Naive B cell (primary cell): ENCODE measurements around the gene NEU1. TPM values are rescaled to one million over a fixed set of nuclear protein-coding genes. Genes with fewer than 3 reads are reported as not detected.
A peak's percentile ranks its signal among the peaks of the same experiment; 100 is the strongest.

Experiments
- ATAC-seq, 2 donors: fragments of 150-1000 bp; cut with Tn5 transposase; 2 replicates each; pipeline ENCODE4 v1.10.0; 2021; ENCODE audit warnings: low read depth in 2 of 2, mild to moderate bottlenecking in 2 of 2, moderate library complexity in 2 of 2
- DNase-seq: peaks from one replicate; pipeline ENCODE4 v3.0.0; 2022
- H3K27ac Mint-ChIP-seq, 6 donors: one replicate each; pipeline ENCODE4 v1.8.0; 2020 to 2022; ENCODE audit warnings: mild to moderate bottlenecking in 6 of 6, mixed read lengths in 6 of 6, moderate library complexity in 5 of 6, inconsistent platforms in 2 of 6
- H3K27me3 Mint-ChIP-seq, 3 donors: one replicate each; pipeline ENCODE4 v1.8.0; 2021 to 2022; ENCODE audit warnings: mixed read lengths in 3 of 3, mild to moderate bottlenecking in 1 of 3
- H3K36me3 Mint-ChIP-seq, 2 donors: one replicate each; pipeline ENCODE4 v1.8.0; 2020 to 2022; ENCODE audit warnings: mixed read lengths in 2 of 2, inconsistent platforms in 1 of 2, mild to moderate bottlenecking in 1 of 2
- H3K4me1 Mint-ChIP-seq, 3 donors: one replicate each; pipeline ENCODE4 v1.8.0; 2020 to 2022; ENCODE audit warnings: mixed read lengths in 3 of 3, inconsistent platforms in 1 of 3, mild to moderate bottlenecking in 1 of 3, moderate library complexity in 1 of 3
- H3K4me3 Mint-ChIP-seq, 8 donors: one replicate each; pipeline ENCODE4 v1.8.0; 2020 to 2022; ENCODE audit warnings: mild to moderate bottlenecking in 8 of 8, mixed read lengths in 8 of 8, moderate library complexity in 8 of 8, inconsistent platforms in 2 of 8
- H3K9me3 Mint-ChIP-seq, 7 donors: one replicate each; pipeline ENCODE4 v1.8.0; 2020 to 2022; ENCODE audit warnings: mixed read lengths in 7 of 7, mild to moderate bottlenecking in 5 of 7, inconsistent platforms in 2 of 7, moderate library complexity in 1 of 7
- polyA plus RNA-seq, 6 donors: library from polyadenylated mRNA; unstranded; fragments of 300-500 nt; fragmentation: Illumina TruSeq; gene quantifications; one replicate each; pipeline ENCODE4 v1.2.3, GENCODE V29; 2021; ENCODE audit warnings: low read depth in 6 of 6

NEU1 gene
- polyA plus RNA-seq, 6 donors from 2014 or later = 10.9 to 19.5 (median 18.2) TPM

DNA sequence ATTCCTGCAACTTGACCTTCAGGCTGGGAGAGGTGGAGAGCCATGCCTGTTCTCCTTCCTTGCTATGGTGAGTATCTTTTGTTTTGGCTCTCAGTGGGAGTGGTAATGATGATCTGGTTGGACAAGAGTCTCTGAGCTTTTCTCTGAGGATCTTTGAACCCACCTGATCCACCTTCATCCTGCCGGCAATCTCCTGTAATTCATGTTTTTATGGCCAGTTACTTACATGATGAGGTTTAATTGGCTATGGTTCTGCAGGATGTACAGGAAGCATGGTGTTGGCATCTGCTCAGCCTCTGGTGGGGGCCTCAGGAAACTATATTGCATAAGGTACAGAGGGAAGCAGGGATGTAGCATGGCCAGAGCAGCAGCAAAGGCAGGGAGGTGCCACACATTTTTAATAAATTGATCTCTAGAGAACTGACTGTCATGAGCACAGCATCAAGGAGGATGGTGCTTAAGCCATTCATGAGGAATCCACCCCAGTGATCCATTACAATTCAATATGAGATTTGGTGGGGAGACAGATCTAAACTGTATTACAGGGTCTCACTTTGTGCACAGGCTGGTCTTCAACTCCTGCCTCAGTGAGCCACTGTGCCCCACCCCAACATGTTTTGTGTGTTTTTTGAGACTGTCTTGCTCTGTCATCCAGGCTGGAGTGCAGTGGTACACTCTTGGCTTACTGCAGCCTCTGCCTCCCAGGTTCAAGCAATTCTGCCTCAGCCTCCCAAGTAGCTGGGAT lies 25.1 kb downstream of the NEU1 start:
- Mint-ChIP-seq H3K27me3 (no peaks in the 10 kb centered on the region), H3K9me3 (no peaks in the 10 kb centered on the region), H3K4me1 (peaks cover 20 to 49% (median 40%) of the 10 kb centered on the region in 3 donors), H3K27ac (peak overlapping the region in 5 of 6 donors; percentile 10 to 99 (median 74)), H3K36me3 (peaks cover 10 to 12% of the 10 kb centered on the region in 2 donors), H3K4me3 (peak overlapping the region; percentile 30 to 99 (median 96))
- no peak for DNase-seq
- no peak for ATAC-seq

DNA sequence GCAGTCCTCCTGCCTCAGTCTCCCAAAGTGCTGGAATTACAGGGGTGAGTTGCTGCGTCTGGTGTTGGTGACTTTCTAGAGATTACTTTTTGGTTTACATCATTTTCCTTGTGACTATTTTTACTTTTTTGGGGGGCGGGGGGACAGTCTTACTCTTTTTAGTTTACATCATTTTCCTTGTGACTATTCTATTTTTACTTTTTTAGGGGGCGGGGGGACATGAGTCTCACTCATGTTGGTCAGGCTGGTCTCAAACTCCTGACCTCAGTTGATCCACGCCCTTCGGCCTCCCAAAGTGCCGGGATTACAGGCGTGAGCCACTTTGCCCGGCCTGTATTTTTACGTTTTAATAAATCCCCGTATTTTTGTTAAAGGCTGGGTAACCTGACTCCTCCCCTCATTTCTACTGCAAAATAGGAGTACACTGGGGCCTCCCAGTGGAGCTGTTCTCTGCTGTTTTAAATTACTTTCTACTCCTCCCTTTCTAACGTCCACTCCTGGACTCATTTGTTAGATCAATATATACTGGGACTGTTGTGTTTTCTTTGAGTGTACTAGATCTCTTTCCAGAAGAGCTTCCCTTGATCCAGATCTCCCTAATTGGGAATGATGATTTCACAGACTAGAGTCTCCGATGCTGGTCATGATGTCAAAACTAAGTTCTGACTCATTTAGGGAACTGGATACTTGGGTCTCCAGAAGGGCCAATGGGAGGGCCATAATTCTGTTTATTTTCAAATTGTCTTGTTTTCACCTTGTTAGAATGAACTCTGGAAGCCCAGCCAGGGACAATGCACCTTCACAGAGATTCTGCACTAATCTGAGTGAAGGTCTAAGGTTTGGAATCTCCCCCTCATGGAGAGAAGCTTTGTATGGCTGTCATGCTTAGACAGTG lies 25.9 kb downstream of the NEU1 start:
- Mint-ChIP-seq H3K27ac (peak overlapping the region; percentile 88 to 99 (median 96)), H3K27me3 (no peaks in the 10 kb centered on the region), H3K4me1 (peaks cover 20 to 51% (median 40%) of the 10 kb centered on the region in 3 donors), H3K36me3 (peaks cover 10 to 12% of the 10 kb centered on the region in 2 donors), H3K4me3 (peak overlapping the region; percentile 92 to 99 (median 98)), H3K9me3 (no peaks in the 10 kb centered on the region)
- ATAC-seq (no peak), DNase-seq (no peak)

DNA sequence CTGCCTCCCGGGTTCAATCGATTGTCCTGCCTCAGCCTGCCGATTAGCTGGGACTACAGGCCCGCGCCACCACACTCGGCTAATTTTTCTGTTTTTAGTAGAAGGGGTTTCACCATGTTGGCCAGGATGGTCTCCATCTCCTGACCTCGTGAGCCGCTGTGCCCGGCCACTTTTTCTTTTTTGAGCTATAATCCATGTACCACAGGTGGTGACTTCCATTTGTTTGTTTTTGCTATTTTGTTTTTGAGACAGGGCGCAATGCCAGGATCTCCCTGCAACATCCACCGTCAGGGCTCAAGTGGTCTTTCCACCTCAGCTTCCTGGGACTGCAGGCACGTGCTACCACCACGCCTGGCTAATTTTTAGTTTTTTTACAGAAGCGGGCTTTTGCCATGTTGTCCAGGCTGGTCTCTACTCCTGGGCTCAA lies 26.6 kb downstream of the NEU1 start:
- Mint-ChIP-seq H3K27me3 (no peaks in the 10 kb centered on the region), H3K9me3 (no peaks in the 10 kb centered on the region), H3K27ac (peak overlapping the region; percentile 88 to 99 (median 96)), H3K36me3 (peaks cover 10 to 12% of the 10 kb centered on the region in 2 donors), H3K4me1 (peaks cover 20 to 51% (median 40%) of the 10 kb centered on the region in 3 donors), H3K4me3 (peak overlapping the region; percentile 92 to 99 (median 98))
- DNase-seq (no peak), ATAC-seq (no peak)

DNA sequence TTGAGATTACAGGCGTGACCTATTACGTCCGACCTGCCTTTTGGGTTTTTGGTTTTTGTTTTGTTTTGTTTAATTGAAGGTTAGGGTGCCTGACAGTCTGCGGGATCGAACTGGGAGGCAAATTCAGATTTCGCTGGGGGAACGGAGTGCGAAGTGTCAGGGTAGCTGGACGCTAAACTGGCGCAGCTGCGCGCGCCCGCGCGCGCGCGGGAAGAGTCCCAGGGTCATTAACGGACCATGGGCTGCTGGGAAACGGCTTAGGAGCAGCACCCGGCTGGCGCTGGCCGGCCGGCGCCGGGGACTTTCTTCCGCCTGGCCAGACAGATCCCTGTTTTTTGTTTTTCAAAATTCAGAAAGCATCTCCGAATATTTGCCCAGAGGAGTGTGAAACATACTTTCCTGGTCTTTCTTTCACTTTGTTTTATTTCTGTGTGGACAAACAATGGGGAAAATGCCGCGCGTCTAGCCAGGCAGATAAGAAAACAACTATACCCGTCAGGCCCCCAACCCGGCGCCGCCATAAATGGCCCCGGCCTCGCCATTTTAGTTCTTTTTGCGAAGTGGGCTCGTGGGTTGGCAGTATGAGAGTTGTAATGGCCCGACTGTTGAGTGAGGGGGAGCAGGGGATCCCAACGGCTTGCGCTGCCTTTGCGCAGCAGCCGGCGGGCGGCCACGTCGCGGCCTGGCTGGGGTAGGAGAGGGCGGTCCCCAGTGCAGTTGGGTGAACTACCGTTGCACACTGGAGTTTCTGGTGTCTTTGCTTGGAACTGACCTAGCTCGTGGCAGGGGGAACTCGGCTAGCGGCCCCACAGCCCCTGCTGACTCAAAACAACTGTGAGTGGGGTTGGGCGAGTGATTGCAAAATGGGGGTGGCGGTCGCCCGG lies 28.0 kb downstream of the NEU1 start:
- peaks cover 32 to 63% (median 54%) of the 10 kb centered on the region in 3 donors for H3K4me1 Mint-ChIP-seq
- peaks cover 5 to 12% of the 10 kb centered on the region in 2 donors for H3K36me3 Mint-ChIP-seq
- DNase-seq (peak; percentile 81), ATAC-seq (peak; percentile 66 to 68)
- H3K27me3 Mint-ChIP-seq = no peaks in the 10 kb centered on the region
- no peaks in the 10 kb centered on the region for H3K9me3 Mint-ChIP-seq
- peak overlapping the region; percentile 92 to 99 (median 98) for H3K4me3 Mint-ChIP-seq
- peak overlapping the region; percentile 97 to 100 (median 100) for H3K27ac Mint-ChIP-seq

DNA sequence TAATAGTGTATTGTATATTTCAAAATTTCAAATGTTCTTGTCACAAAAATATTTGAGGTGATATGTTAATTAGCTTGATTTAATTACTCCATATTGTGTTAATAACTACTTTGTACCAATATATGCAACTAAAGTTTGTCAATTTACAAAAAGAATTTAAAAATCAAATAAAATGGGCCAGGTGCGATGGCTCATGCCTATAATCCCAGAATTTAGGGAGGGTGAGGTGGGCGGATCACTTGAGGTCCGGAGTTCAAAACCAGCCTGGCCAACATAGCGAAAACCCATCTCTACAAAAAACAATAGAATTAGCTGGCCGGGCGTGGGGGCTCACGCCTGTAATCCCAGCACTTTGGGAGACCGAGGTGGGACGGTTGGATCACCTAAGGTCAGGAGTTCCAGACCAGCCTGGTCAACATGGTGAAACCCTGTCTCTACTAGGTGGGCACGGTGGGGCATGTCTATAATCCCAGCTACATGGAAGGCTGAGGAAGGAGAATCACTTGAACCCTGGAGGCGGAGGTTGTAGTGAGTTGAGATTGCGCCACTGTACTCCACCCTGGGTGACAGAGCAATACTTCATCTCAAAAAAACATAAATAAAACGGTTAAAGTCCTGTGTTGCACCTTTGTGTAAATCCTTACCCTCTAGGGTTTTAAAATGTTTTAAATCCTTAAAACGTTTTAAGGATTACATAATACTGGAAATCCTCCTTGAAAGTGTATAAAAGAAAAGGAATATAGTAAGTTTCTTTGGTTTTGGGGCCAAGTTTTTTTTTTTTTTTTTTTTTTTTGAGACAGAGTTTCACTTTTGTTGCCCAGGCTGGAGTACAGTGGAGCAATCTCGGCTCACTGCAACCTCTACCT lies 31.0 kb downstream of the NEU1 start:
- Mint-ChIP-seq H3K27me3 (no peaks in the 10 kb centered on the region), H3K27ac (peak overlapping the region in 1 of 6 donors; percentile 72), H3K36me3 (no peaks in the 10 kb centered on the region), H3K4me1 (peaks cover 27 to 55% (median 41%) of the 10 kb centered on the region in 3 donors), H3K4me3 (peak overlapping the region in 7 of 8 donors; percentile 19 to 89 (median 85)), H3K9me3 (no peaks in the 10 kb centered on the region)
- DNase-seq = no peak
- no peak for ATAC-seq

DNA sequence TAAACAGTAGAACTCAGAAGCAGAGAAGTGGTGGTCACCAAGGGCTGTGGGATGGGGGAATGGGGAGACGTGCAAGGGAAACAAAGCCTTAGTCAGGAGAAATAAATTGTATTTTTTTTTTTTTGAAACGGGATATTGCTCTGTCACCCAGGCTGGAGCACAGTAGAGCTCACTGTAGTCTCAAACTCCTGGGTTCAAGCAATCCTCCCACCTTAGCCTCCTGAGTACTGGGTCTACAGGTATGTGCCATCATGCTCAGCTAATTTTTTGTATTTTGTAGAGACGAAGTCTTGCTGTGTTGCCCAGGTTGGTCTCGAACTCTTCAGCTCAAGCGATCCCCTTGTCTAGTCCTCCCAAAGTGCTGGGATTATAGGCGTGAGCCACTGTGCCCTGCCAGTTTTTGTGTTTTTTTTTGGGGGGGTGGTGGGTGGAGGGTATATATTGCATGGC lies 31.7 kb downstream of the NEU1 start:
- H3K4me3 Mint-ChIP-seq = peak overlapping the region; percentile 80 to 95 (median 88)
- H3K27me3 Mint-ChIP-seq = no peaks in the 10 kb centered on the region
- peak overlapping the region in 5 of 6 donors; percentile 14 to 83 (median 81) for H3K27ac Mint-ChIP-seq
- H3K9me3 Mint-ChIP-seq = no peaks in the 10 kb centered on the region
- H3K4me1 Mint-ChIP-seq = peaks cover 20 to 55% (median 38%) of the 10 kb centered on the region in 3 donors
- no peak for DNase-seq
- ATAC-seq = no peak
- H3K36me3 Mint-ChIP-seq = no peaks in the 10 kb centered on the region

DNA sequence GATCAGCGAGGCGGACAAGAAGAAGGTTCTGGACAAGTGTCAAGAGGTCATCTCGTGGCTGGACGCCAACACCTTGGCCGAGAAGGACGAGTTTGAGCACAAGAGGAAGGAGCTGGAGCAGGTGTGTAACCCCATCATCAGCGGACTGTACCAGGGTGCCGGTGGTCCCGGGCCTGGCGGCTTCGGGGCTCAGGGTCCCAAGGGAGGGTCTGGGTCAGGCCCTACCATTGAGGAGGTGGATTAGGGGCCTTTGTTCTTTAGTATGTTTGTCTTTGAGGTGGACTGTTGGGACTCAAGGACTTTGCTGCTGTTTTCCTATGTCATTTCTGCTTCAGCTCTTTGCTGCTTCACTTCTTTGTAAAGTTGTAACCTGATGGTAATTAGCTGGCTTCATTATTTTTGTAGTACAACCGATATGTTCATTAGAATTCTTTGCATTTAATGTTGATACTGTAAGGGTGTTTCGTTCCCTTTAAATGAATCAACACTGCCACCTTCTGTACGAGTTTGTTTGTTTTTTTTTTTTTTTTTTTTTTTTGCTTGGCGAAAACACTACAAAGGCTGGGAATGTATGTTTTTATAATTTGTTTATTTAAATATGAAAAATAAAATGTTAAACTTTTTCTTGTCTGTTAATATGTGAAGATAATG lies 32.9 kb downstream of the NEU1 start:
- Mint-ChIP-seq H3K27ac (peak overlapping the region; percentile 2 to 99 (median 74)), H3K9me3 (no peaks in the 10 kb centered on the region), H3K27me3 (no peaks in the 10 kb centered on the region), H3K4me1 (peaks cover 19 to 53% (median 30%) of the 10 kb centered on the region in 3 donors), H3K36me3 (no peaks in the 10 kb centered on the region), H3K4me3 (peak overlapping the region; percentile 80 to 95 (median 88))
- peak; percentile 53 for DNase-seq
- peak; percentile 13 to 15 for ATAC-seq

DNA sequence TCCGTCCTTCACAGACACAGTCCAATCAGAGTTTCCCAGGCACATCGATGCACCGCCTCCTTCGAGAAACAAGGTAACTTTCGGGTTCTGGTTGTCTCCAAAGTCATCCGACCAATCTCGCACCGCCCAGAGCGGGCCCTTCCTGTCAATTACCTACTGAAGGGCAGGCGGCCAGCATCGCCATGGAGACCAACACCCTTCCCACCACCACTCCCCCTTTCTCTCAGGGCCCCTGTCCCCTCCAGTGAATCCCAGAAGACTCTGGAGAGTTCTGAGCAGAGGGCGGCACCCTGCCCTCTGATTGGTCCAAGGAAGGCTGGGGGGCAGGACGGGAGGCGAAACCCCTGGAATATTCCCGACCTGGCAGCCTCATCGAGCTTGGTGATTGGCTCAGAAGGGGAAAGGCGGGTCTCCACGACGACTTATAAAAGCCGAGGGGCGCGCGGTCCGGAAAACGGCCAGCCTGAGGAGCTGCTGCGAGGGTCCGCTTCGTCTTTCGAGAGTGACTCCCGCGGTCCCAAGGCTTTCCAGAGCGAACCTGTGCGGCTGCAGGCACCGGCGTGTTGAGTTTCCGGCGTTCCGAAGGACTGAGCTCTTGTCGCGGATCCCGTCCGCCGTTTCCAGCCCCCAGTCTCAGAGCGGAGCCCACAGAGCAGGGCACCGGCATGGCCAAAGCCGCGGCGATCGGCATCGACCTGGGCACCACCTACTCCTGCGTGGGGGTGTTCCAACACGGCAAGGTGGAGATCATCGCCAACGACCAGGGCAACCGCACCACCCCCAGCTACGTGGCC lies 35.1 kb downstream of the NEU1 start, which contains the start of gene HSPA1B:
HSPA1B (plus strand) TSS at position 453 of the 794 bp plus-strand sequence; CDS start at position 666, 213 bp downstream.
- H3K27me3 Mint-ChIP-seq = no peaks in the 10 kb centered on the region
- H3K9me3 Mint-ChIP-seq = no peaks in the 10 kb centered on the region
- peak within 1 kb of the TSS; percentile 81 to 98 (median 94) for H3K27ac Mint-ChIP-seq
- no peaks in the 10 kb centered on the region for H3K36me3 Mint-ChIP-seq
- ATAC-seq (peak; percentile 74), DNase-seq (peak; percentile 84)
- H3K4me3 Mint-ChIP-seq = peak within 1 kb of the TSS; percentile 90 to 98 (median 94)
- H3K4me1 Mint-ChIP-seq = peaks cover 19 to 55% (median 26%) of the 10 kb centered on the region in 3 donors

DNA sequence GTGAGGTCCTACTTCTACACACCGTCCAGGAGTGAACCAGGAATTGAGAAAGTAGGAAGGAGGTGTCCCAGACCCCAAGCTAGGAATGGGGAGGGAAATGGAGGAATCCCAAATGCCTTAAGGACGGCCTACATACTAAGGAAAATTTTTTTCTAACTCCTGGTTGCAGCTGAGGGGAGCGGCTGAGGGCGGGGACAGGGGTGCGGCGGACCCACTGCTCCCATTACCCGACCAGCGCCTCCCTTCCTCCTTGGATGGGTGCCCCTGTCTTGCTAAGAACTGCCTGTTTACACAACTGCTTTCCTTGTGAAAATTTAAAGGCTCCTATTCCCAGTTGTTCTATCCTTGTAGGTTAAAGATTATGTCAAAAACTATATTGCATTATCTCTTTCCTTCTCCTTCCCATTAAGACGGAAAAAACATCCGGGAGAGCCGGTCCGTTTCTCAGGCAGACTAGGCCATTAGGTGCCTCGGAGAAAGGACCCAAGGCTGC lies 35.8 kb downstream of the NEU1 start:
- H3K4me3 Mint-ChIP-seq = peak overlapping the region; percentile 90 to 98 (median 94)
- H3K27ac Mint-ChIP-seq = peak overlapping the region; percentile 81 to 98 (median 94)
- no peaks in the 10 kb centered on the region for H3K27me3 Mint-ChIP-seq
- no peak for DNase-seq
- peak; percentile 22 to 24 for ATAC-seq
- H3K9me3 Mint-ChIP-seq = no peaks in the 10 kb centered on the region
- no peaks in the 10 kb centered on the region for H3K36me3 Mint-ChIP-seq
- peaks cover 25 to 59% (median 33%) of the 10 kb centered on the region in 3 donors for H3K4me1 Mint-ChIP-seq

DNA sequence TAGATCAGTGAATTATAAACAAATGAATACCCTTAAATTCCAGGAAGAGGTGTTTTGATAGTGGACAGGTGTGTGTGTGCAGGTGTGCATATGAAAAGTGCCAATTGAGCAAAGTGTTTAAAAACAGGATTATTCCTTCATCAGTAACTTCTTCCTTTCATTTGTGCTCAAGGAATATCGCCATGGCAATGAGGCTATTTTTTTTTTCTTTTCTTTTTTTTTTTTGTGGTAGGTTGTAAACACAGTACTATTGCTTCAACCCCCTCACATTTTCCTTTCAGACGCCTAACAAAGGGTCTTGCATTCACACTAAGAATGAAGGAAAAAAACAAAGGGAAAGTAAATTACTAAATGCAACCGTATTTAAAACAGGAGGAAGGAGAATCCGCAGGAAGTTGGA lies 37.1 kb downstream of the NEU1 start:
- H3K4me3 Mint-ChIP-seq = peak overlapping the region in 7 of 8 donors; percentile 19 to 98 (median 91)
- no peak for ATAC-seq

More for the DNA sequence above, 37.1 kb downstream of the NEU1 start:
- peak overlapping the region in 5 of 6 donors; percentile 72 to 92 (median 77) for H3K27ac Mint-ChIP-seq
- H3K4me1 Mint-ChIP-seq = peaks cover 24 to 63% (median 36%) of the 10 kb centered on the region in 3 donors
- DNase-seq = no peak
- no peaks in the 10 kb centered on the region for H3K27me3 Mint-ChIP-seq
- no peaks in the 10 kb centered on the region for H3K36me3 Mint-ChIP-seq
- H3K9me3 Mint-ChIP-seq = no peaks in the 10 kb centered on the region
